AG04449 (cell line): Measurements from ENCODE around the gene C2CD2.

Source experiments
- CTCF ChIA-PET: fragments of 350-600 bp; formaldehyde crosslinking; extraction: SDS; loops from one replicate; lab custom pipeline; 2021; ENCODE audit warnings: antibody characterized with exemption; lab: Yijun Ruan, JAX
- POLR2A ChIA-PET: fragments of 400-600, 350-600 bp; formaldehyde crosslinking; extraction: SDS; loops from one replicate; lab custom pipeline; 2020; ENCODE audit warnings: antibody characterized with exemption, inconsistent platforms; lab: Yijun Ruan, JAX
- DNase-seq: peaks from one replicate; pipeline ENCODE4 v3.0.0-alpha.2; 2010; ENCODE audit warnings: low read depth, low spot score
- H3K4me3 ChIP-seq: 2 replicates; pipeline ENCODE4 v1.5.1; 2011; ENCODE audit warnings: low read depth, mild to moderate bottlenecking, control low read depth, low read length
- TF ChIP-seq, protein P1 (sequence below): IDR thresholded peaks from one replicate; pipeline ENCODE4 v1.5.1; 2011; ENCODE audit warnings: mild to moderate bottlenecking, moderate library complexity, low read length, control low read depth, inconsistent platforms; ENCODE audit not compliant: insufficient read depth; ENCODE audit errors: missing control alignments

C2CD2 gene

DNA sequence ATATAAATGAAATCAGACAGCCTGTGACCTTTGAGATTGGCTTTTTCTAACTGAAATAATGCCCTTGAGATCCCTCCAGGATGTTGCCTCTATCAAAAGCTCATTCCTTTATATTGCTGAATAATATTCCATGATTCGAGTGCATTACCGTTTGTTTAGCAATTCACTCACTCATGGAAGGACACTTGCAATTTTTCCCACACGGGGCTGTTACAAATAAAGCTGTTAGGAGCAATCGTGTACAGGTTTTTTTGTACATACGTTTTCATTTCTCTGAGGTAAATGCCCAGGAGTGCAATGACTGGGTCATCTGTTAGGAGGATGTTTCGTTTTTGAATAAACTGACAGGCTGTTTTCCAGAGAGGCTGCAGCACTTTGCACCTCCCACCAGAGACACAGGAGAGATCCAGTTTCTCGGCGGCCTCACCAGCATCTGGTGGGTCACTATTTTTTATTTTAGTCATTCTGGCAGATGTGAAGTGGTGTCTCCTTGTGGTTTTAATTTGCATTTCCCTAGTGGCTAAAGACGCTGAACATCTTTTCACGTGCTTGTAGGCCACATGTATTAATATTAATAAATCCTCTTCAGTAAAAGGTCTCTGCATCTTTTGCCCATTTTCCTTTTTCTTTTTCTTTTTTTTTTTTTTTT is 85.6 kb downstream of the C2CD2 start:
- CTCF ChIA-PET = interaction anchor here (0.6 to 3.1 kb wide), 5 partner anchors 10 to 256 kb away, joined by 3 to 12 read pairs (median 3); no protein-coding TSS in a partner anchor
- no peak overlapping the region for H3K4me3 ChIP-seq
- POLR2A ChIA-PET = interaction anchor here (0.7 kb wide), 1 partner anchor 37 kb away, joined by 3 read pairs; no protein-coding TSS in a partner anchor
- TF ChIP-seq, protein P1, sequence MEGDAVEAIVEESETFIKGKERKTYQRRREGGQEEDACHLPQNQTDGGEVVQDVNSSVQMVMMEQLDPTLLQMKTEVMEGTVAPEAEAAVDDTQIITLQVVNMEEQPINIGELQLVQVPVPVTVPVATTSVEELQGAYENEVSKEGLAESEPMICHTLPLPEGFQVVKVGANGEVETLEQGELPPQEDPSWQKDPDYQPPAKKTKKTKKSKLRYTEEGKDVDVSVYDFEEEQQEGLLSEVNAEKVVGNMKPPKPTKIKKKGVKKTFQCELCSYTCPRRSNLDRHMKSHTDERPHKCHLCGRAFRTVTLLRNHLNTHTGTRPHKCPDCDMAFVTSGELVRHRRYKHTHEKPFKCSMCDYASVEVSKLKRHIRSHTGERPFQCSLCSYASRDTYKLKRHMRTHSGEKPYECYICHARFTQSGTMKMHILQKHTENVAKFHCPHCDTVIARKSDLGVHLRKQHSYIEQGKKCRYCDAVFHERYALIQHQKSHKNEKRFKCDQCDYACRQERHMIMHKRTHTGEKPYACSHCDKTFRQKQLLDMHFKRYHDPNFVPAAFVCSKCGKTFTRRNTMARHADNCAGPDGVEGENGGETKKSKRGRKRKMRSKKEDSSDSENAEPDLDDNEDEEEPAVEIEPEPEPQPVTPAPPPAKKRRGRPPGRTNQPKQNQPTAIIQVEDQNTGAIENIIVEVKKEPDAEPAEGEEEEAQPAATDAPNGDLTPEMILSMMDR = no peak
- no peak for DNase-seq

DNA sequence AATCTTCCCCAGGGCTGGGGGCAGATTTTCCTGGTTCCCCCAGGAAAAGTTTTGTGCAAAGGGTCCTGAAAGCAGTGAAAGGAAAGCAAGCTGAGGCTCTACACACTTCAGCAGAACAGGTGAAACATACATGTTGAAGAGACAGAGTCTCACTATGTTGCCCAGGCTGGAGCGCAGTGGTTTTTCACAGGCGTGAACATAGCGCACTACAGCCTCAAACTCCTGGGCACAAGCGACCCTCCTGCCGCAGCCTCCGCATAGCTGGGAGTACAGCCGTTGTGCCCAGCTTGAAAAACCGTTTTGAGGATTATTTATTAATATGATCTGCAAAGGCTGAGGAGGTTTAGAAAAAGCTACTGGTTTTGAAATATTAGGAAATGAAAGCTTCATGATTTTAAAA is 86.5 kb downstream of the C2CD2 start:
- no peak for DNase-seq
- POLR2A ChIA-PET = no interaction called here
- TF ChIP-seq, protein P1 = no peak
- H3K4me3 ChIP-seq = no peak overlapping the region
- CTCF ChIA-PET = interaction anchor here (1.0 to 3.1 kb wide), 4 partner anchors 10 to 255 kb away, joined by 3 to 12 read pairs (median 4); no protein-coding TSS in a partner anchor

DNA sequence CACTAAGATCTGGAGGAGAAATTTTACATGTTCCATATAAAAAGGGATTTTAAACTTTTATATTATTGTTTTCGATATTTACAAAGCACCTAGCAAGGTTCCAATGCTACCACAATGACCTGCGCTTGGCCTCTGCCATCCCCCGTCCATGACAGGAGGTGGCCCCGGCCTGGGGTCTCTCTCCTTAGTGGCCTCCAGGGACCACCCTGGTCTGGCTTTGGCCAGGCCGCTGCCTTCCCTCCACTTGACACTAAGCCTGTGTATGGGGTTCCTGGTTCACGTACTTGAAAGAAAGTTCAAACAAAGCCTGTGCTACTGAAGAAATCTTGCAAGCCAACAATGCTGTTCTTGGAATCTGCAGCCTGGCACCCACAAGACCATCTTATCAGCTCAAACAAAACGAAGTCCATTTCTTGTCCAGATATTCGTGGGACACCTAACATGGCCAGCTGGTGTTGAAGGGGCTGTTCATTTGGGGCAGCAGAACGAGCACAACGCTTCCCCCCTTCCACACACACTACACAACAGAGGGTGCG is 87.5 kb downstream of the C2CD2 start:
- CTCF ChIA-PET = interaction anchor here (3.1 kb wide), 1 partner anchor 251 kb away, joined by 12 read pairs; no protein-coding TSS in a partner anchor
- no peak for DNase-seq
- TF ChIP-seq, protein P1 = no peak
- POLR2A ChIA-PET = no interaction called here
- H3K4me3 ChIP-seq = no peak overlapping the region

DNA sequence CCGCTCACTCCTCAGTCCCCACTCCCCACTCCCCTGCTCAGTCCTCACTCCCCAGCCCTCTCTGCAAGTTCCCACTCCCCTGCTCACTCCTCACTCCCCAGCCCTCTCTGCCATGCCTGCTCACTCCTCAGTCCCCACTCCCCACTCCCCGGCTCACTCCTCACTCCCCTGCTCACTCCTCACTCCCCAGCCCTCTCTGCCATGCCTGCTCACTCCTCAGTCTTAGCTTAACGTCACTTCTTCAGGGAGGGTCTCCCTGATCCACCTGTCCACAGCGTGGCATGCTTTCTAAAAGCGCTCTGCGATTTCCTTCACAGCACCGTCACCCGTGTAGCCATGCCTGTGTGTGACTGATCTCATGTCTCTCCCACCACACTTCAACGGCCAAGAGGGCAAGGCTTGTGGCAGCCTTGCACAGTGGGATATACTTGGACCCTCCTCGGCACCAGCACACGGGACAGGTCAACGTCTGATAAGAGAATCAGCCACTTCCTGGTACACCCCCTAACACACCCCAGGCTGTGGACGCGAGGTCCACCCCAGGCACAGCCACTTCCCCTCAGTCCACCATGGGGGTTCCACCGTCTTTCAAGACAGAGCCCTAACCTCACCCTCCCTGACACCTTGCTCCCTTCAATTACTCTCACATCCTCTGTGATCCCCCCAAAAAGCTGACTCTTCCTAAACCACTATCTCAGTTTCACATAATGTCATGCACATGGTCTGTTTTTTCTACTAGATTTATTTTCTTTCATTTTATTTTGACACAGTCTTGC is 88.6 kb downstream of the C2CD2 start:
- ChIA-PET CTCF (interaction anchor here (3.1 kb wide), 1 partner anchor 252 kb away, joined by 12 read pairs; no protein-coding TSS in a partner anchor), POLR2A (no interaction called here)
- DNase-seq = no peak
- TF ChIP-seq, protein P1 = no peak
- no peak overlapping the region for H3K4me3 ChIP-seq

- no peak overlapping the region for H3K4me3 ChIP-seq
- TF ChIP-seq, protein P1 = no peak
- DNase-seq = no peak
- CTCF ChIA-PET = no interaction called here
- POLR2A ChIA-PET = no interaction called here
These were observed 89.4 kb downstream of the C2CD2 start for GRCh38 chr21:41864311-41865001.
